ENCODE measurements around the gene NHS. TPM values are rescaled to one million over a fixed set of nuclear protein-coding genes. Genes with fewer than 3 reads are reported as not detected.

The NHS gene
- total RNA-seq, 4 donors from 2014 or later: 0.20 to 0.39 (median 0.30) TPM

GRCh38 chrX:17410651-17411050 is 35.7 kb downstream of the NHS start:
- intact Hi-C loops (cut with DNase I; ENCODE audit: low total_unique reads) (no loop called here), in situ Hi-C loops (cut with MboI; ENCODE audit: low sequenced_read_pairs in 4 of 4) (no loop called here)
- peaks cover 0 to 6% (median 0%) of the 10 kb centered on the region in 3 donors for H3K27me3 ChIP-seq
- ATAC-seq (no peak), DNase-seq (no peak)
- H3K27ac ChIP-seq: no peak overlapping the region
- H3K4me1 ChIP-seq: no peaks in the 10 kb centered on the region
- no peaks in the 10 kb centered on the region for H3K36me3 ChIP-seq
- TF ChIP-seq POLR2A (IDR thresholded peaks at IDR 0.05): no peak
- TF ChIP-seq CTCF (IDR thresholded peaks at IDR 0.05 in 4 of 5, conservative IDR thresholded peaks at IDR 0.05 in 1 of 5): no peak
- no peaks in the 10 kb centered on the region for H3K9me3 ChIP-seq
- no peak overlapping the region for H3K4me3 ChIP-seq

- intact Hi-C loops (cut with DNase I; ENCODE audit: low total_unique reads) (no loop called here), in situ Hi-C loops (cut with MboI; ENCODE audit: low sequenced_read_pairs in 4 of 4) (no loop called here)
- Histone ChIP-seq H3K27ac (no peak overlapping the region), H3K4me3 (no peak overlapping the region), H3K4me1 (no peaks in the 10 kb centered on the region), H3K27me3 (peaks cover 0 to 8% (median 0%) of the 10 kb centered on the region in 3 donors), H3K36me3 (no peaks in the 10 kb centered on the region), H3K9me3 (no peaks in the 10 kb centered on the region)
- no peak for ATAC-seq
- TF ChIP-seq POLR2A (IDR thresholded peaks at IDR 0.05) (no peak), CTCF (IDR thresholded peaks at IDR 0.05 in 4 of 5, conservative IDR thresholded peaks at IDR 0.05 in 1 of 5) (no peak)
- no peak for DNase-seq
These were observed 36.2 kb downstream of the NHS start for GRCh38 chrX:17411205-17411604.

GRCh38 chrX:17412692-17413091 is 37.7 kb downstream of the NHS start:
- in situ Hi-C loops (cut with MboI; ENCODE audit: low sequenced_read_pairs in 4 of 4) (no loop called here), intact Hi-C loops (cut with DNase I; ENCODE audit: low total_unique reads) (no loop called here)
- TF ChIP-seq POLR2A (IDR thresholded peaks at IDR 0.05): no peak
- no peak for TF ChIP-seq CTCF (IDR thresholded peaks at IDR 0.05 in 4 of 5, conservative IDR thresholded peaks at IDR 0.05 in 1 of 5)
- H3K4me1 ChIP-seq: no peaks in the 10 kb centered on the region
- no peak for ATAC-seq
- no peak for DNase-seq
- peaks cover 0 to 8% (median 0%) of the 10 kb centered on the region in 3 donors for H3K27me3 ChIP-seq
- H3K27ac ChIP-seq: no peak overlapping the region
- no peaks in the 10 kb centered on the region for H3K36me3 ChIP-seq
- H3K4me3 ChIP-seq: no peak overlapping the region
- H3K9me3 ChIP-seq: no peaks in the 10 kb centered on the region

GRCh38 chrX:17413228-17413627 is 38.2 kb downstream of the NHS start:
- DNase-seq: no peak
- ATAC-seq: no peak
- intact Hi-C loops (cut with DNase I; ENCODE audit: low total_unique reads) (no loop called here), in situ Hi-C loops (cut with MboI; ENCODE audit: low sequenced_read_pairs in 4 of 4) (no loop called here)
- Histone ChIP-seq H3K36me3 (no peaks in the 10 kb centered on the region), H3K4me3 (no peak overlapping the region), H3K27me3 (peaks cover 0 to 8% (median 0%) of the 10 kb centered on the region in 3 donors), H3K4me1 (no peaks in the 10 kb centered on the region), H3K27ac (no peak overlapping the region), H3K9me3 (no peaks in the 10 kb centered on the region)
- TF ChIP-seq CTCF (IDR thresholded peaks at IDR 0.05 in 4 of 5, conservative IDR thresholded peaks at IDR 0.05 in 1 of 5) (no peak), POLR2A (IDR thresholded peaks at IDR 0.05) (no peak)

- Histone ChIP-seq H3K27ac (no peak overlapping the region), H3K4me3 (no peak overlapping the region), H3K36me3 (no peaks in the 10 kb centered on the region), H3K4me1 (no peaks in the 10 kb centered on the region), H3K9me3 (no peaks in the 10 kb centered on the region), H3K27me3 (peaks cover 0 to 8% (median 0%) of the 10 kb centered on the region in 3 donors)
- in situ Hi-C loops (cut with MboI; ENCODE audit: low sequenced_read_pairs in 4 of 4): no loop called here
- no peak for DNase-seq
- no peak for TF ChIP-seq CTCF (IDR thresholded peaks at IDR 0.05 in 4 of 5, conservative IDR thresholded peaks at IDR 0.05 in 1 of 5)
- TF ChIP-seq POLR2A (IDR thresholded peaks at IDR 0.05): no peak
- ATAC-seq: no peak
- intact Hi-C loops (cut with DNase I; ENCODE audit: low total_unique reads): no loop called here
These were observed 39.1 kb downstream of the NHS start for GRCh38 chrX:17414027-17414658.
